ENCODE data around the gene ARHGAP6. TPM values are rescaled to one million over a fixed set of nuclear protein-coding genes. Genes with fewer than 3 reads are reported as not detected.

ARHGAP6 gene
- total RNA-seq, 2 donors from 2014 or later = 0.07 to 0.14 TPM

GRCh38 chrX:11285651-11286050 is 380.1 kb downstream of the ARHGAP6 start:
- H3K9me3 Mint-ChIP-seq = no peaks in the 10 kb centered on the region
- no peak for ATAC-seq
- no peak for DNase-seq (ENCODE audit: low spot score)
- H3K4me1 Mint-ChIP-seq (ENCODE audit: low read depth in 2 of 2) = no peaks in the 10 kb centered on the region
- no peak overlapping the region for H3K4me3 Mint-ChIP-seq
- no peak overlapping the region for H3K27ac Mint-ChIP-seq
- H3K36me3 Mint-ChIP-seq = no peaks in the 10 kb centered on the region
- H3K27me3 Mint-ChIP-seq = no peaks in the 10 kb centered on the region

- Mint-ChIP-seq H3K36me3 (no peaks in the 10 kb centered on the region), H3K27me3 (no peaks in the 10 kb centered on the region), H3K4me3 (no peak overlapping the region), H3K27ac (no peak overlapping the region), H3K9me3 (no peaks in the 10 kb centered on the region), H3K4me1 (ENCODE audit: low read depth in 2 of 2) (no peaks in the 10 kb centered on the region)
- DNase-seq (ENCODE audit: low spot score) (no peak), ATAC-seq (no peak)
These were observed 383.7 kb downstream of the ARHGAP6 start for GRCh38 chrX:11282043-11282442.

- Mint-ChIP-seq H3K27me3 (peaks cover 0 to 4% of the 10 kb centered on the region in 2 donors), H3K4me3 (no peak overlapping the region), H3K9me3 (peaks cover 3% of the 10 kb centered on the region), H3K27ac (no peak overlapping the region), H3K4me1 (ENCODE audit: low read depth in 2 of 2) (no peaks in the 10 kb centered on the region), H3K36me3 (no peaks in the 10 kb centered on the region)
- ATAC-seq = no peak
- DNase-seq (ENCODE audit: low spot score) = no peak
These were observed 392.2 kb downstream of the ARHGAP6 start for GRCh38 chrX:11273544-11273943.

DNA sequence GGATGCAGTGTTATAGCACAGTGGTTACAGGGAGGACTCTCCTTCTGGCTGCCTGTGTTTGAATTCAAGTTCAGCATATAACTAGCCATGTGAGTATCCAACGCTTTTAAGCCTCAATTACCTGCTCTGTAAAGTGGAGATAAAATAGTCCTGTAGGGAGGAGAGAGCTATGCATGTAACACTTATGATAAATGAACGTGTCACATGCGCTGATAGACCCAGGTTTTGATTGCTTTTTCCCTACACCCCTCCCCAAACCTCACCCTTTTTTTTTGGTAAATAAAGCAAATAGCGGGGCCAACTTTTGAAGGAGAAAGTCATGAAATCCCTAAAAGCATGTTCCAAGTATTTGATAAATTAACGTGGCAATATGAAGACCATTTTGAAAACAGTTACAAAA is 392.9 kb downstream of the ARHGAP6 start:
- no peak for ATAC-seq
- no peaks in the 10 kb centered on the region for H3K36me3 Mint-ChIP-seq
- DNase-seq (ENCODE audit: low spot score) = no peak
- peaks cover 0 to 4% of the 10 kb centered on the region in 2 donors for H3K27me3 Mint-ChIP-seq
- no peaks in the 10 kb centered on the region for H3K4me1 Mint-ChIP-seq (ENCODE audit: low read depth in 2 of 2)
- peaks cover 3% of the 10 kb centered on the region for H3K9me3 Mint-ChIP-seq
- no peak overlapping the region for H3K4me3 Mint-ChIP-seq
- no peak overlapping the region for H3K27ac Mint-ChIP-seq

DNA sequence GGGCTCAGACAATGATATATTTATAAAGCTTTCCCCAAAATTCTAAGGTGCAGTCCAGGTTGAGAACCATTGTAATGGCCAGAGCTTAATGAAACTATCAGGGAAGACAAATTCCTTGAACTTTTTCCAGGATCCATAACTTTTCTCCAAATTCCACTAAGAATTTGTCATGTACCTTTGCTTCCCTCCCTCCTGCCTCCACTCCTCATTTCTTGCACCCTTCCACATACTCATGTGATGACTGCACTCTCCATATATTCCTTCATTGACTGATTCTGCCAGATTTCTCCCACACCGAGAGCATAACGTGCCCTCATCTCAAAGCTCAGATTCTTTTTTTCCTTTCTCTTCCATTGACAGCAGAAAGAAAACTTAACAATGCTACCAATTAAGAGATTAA is 393.4 kb downstream of the ARHGAP6 start:
- Mint-ChIP-seq H3K4me1 (ENCODE audit: low read depth in 2 of 2) (no peaks in the 10 kb centered on the region), H3K27ac (no peak overlapping the region), H3K4me3 (no peak overlapping the region), H3K27me3 (peaks cover 0 to 4% of the 10 kb centered on the region in 2 donors), H3K36me3 (no peaks in the 10 kb centered on the region), H3K9me3 (peaks cover 3% of the 10 kb centered on the region)
- ATAC-seq (no peak), DNase-seq (ENCODE audit: low spot score) (no peak)

DNA sequence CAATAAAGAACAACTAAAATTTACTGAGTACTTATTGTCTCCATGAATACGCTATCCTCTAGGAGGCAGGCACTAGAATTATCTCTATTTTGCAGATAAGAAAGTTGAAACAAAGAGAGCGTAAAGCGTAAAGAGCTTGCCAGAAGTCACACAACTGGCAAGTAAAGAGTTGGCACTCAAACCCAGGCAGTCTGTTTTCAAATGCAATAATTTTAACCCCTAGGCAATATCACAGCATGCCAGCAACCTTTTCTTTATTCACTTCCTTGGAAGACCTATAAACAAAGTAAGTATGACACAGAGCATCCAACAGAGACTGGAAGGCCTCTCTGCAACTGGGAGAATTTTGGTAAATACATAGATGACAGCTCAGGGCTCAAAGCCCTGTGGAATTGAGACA is 395.7 kb downstream of the ARHGAP6 start:
- Mint-ChIP-seq H3K4me1 (ENCODE audit: low read depth in 2 of 2) (no peaks in the 10 kb centered on the region), H3K9me3 (peaks cover 6% of the 10 kb centered on the region), H3K27ac (no peak overlapping the region), H3K27me3 (peaks cover 0 to 2% of the 10 kb centered on the region in 2 donors), H3K36me3 (no peaks in the 10 kb centered on the region), H3K4me3 (no peak overlapping the region)
- no peak for DNase-seq (ENCODE audit: low spot score)
- ATAC-seq = no peak

- ATAC-seq (no peak), DNase-seq (ENCODE audit: low spot score) (no peak)
- no peaks in the 10 kb centered on the region for H3K36me3 Mint-ChIP-seq
- H3K4me1 Mint-ChIP-seq (ENCODE audit: low read depth in 2 of 2) = no peaks in the 10 kb centered on the region
- H3K27ac Mint-ChIP-seq = no peak overlapping the region
- H3K27me3 Mint-ChIP-seq = peaks cover 0 to 2% of the 10 kb centered on the region in 2 donors
- peaks cover 6% of the 10 kb centered on the region for H3K9me3 Mint-ChIP-seq
- H3K4me3 Mint-ChIP-seq = no peak overlapping the region
These were observed 396.7 kb downstream of the ARHGAP6 start for GRCh38 chrX:11269006-11269405.

DNA sequence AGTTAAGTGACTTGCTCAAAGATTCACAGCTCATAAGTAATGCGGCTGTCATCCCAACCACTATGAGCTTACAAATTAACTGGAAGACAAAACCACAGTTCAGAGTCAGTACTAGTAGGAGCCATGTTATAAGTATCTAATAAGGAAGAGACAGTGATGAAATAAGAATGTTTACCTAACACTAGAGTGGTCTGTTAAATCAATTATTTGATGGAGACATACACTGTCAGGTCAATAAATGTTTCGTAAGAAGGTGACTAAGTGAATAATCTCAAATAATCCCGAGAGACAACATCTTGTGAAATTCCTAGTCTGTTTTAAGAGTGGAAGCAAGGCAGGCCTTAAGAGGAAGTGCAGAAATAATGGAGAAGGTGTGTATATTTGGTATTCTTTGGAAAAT is 398.3 kb downstream of the ARHGAP6 start:
- Mint-ChIP-seq H3K27ac (no peak overlapping the region), H3K4me1 (ENCODE audit: low read depth in 2 of 2) (no peaks in the 10 kb centered on the region), H3K4me3 (no peak overlapping the region), H3K27me3 (peaks cover 0 to 2% of the 10 kb centered on the region in 2 donors), H3K9me3 (peaks cover 4% of the 10 kb centered on the region), H3K36me3 (no peaks in the 10 kb centered on the region)
- ATAC-seq (no peak), DNase-seq (ENCODE audit: low spot score) (no peak)

- H3K9me3 Mint-ChIP-seq = peaks cover 3% of the 10 kb centered on the region
- no peak for DNase-seq (ENCODE audit: low spot score)
- no peak for ATAC-seq
- H3K27ac Mint-ChIP-seq = no peak overlapping the region
- H3K4me3 Mint-ChIP-seq = no peak overlapping the region
- no peaks in the 10 kb centered on the region for H3K4me1 Mint-ChIP-seq (ENCODE audit: low read depth in 2 of 2)
- H3K27me3 Mint-ChIP-seq = peaks cover 0 to 2% of the 10 kb centered on the region in 2 donors
- no peaks in the 10 kb centered on the region for H3K36me3 Mint-ChIP-seq
These were observed 399.1 kb downstream of the ARHGAP6 start for GRCh38 chrX:11266573-11267003.

- ATAC-seq (no peak), DNase-seq (ENCODE audit: low spot score) (no peak)
- H3K27me3 Mint-ChIP-seq = peaks cover 0 to 2% of the 10 kb centered on the region in 2 donors
- H3K36me3 Mint-ChIP-seq = no peaks in the 10 kb centered on the region
- H3K4me3 Mint-ChIP-seq = no peak overlapping the region
- no peaks in the 10 kb centered on the region for H3K4me1 Mint-ChIP-seq (ENCODE audit: low read depth in 2 of 2)
- peaks cover 3% of the 10 kb centered on the region for H3K9me3 Mint-ChIP-seq
- H3K27ac Mint-ChIP-seq = no peak overlapping the region
These were observed 400.4 kb downstream of the ARHGAP6 start for GRCh38 chrX:11265352-11265751.

GRCh38 chrX:11264925-11265324 is 400.8 kb downstream of the ARHGAP6 start:
- H3K4me3 Mint-ChIP-seq = no peak overlapping the region
- no peaks in the 10 kb centered on the region for H3K36me3 Mint-ChIP-seq
- peaks cover 0 to 2% of the 10 kb centered on the region in 2 donors for H3K27me3 Mint-ChIP-seq
- no peak overlapping the region for H3K27ac Mint-ChIP-seq
- H3K4me1 Mint-ChIP-seq (ENCODE audit: low read depth in 2 of 2) = no peaks in the 10 kb centered on the region
- ATAC-seq = no peak
- peaks cover 3% of the 10 kb centered on the region for H3K9me3 Mint-ChIP-seq
- no peak for DNase-seq (ENCODE audit: low spot score)

GRCh38 chrX:11261260-11261659 is 404.5 kb downstream of the ARHGAP6 start:
- no peak overlapping the region for H3K4me3 Mint-ChIP-seq
- peaks cover 0 to 7% of the 10 kb centered on the region in 2 donors for H3K27me3 Mint-ChIP-seq
- no peak overlapping the region for H3K27ac Mint-ChIP-seq
- H3K4me1 Mint-ChIP-seq (ENCODE audit: low read depth in 2 of 2) = no peaks in the 10 kb centered on the region
- no peaks in the 10 kb centered on the region for H3K36me3 Mint-ChIP-seq
- DNase-seq (ENCODE audit: low spot score) (no peak), ATAC-seq (no peak)
- H3K9me3 Mint-ChIP-seq = peaks cover 8% of the 10 kb centered on the region

GRCh38 chrX:11259437-11259836 is 406.3 kb downstream of the ARHGAP6 start:
- DNase-seq (ENCODE audit: low spot score) = no peak
- Mint-ChIP-seq H3K27me3 (peaks cover 0 to 5% of the 10 kb centered on the region in 2 donors), H3K36me3 (no peaks in the 10 kb centered on the region), H3K4me1 (ENCODE audit: low read depth in 2 of 2) (no peaks in the 10 kb centered on the region), H3K27ac (no peak overlapping the region), H3K4me3 (no peak overlapping the region), H3K9me3 (peaks cover 5% of the 10 kb centered on the region)
- ATAC-seq = no peak

- H3K4me3 Mint-ChIP-seq = no peak overlapping the region
- H3K36me3 Mint-ChIP-seq = no peaks in the 10 kb centered on the region
- H3K27ac Mint-ChIP-seq = no peak overlapping the region
- no peaks in the 10 kb centered on the region for H3K4me1 Mint-ChIP-seq (ENCODE audit: low read depth in 2 of 2)
- ATAC-seq (no peak), DNase-seq (ENCODE audit: low spot score) (no peak)
- peaks cover 0 to 5% of the 10 kb centered on the region in 2 donors for H3K27me3 Mint-ChIP-seq
- H3K9me3 Mint-ChIP-seq = peaks cover 5% of the 10 kb centered on the region
These were observed 408.0 kb downstream of the ARHGAP6 start for GRCh38 chrX:11257711-11258110.

DNA sequence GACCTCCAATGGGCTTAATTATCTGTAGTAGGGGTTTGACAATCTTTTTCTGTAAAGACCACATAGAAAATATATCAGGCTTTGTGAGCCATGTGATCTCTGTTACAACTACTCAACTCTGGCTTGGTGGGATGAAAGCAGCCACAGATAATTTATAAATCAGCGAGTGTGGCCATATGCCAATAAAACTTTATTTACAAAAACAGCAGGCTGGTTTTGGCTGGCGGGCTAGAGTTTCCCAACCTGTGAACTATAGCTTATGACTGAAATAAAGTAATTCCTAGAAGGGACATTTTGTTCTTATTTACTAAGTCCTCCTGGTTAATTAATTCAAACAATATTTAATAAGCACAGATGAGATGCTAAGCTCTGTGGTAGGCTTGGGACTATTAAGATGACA is 408.4 kb downstream of the ARHGAP6 start:
- Mint-ChIP-seq H3K4me3 (no peak overlapping the region), H3K4me1 (ENCODE audit: low read depth in 2 of 2) (no peaks in the 10 kb centered on the region), H3K9me3 (peaks cover 5% of the 10 kb centered on the region), H3K27ac (no peak overlapping the region), H3K27me3 (peaks cover 0 to 5% of the 10 kb centered on the region in 2 donors), H3K36me3 (no peaks in the 10 kb centered on the region)
- no peak for DNase-seq (ENCODE audit: low spot score)
- ATAC-seq = no peak
